Epithelial cell of prostate (primary cell): ENCODE data around the gene CNOT6.

Experiments used
- DNase-seq: peaks from one replicate; pipeline ENCODE4 v3.0.0-alpha.2; 2011; ENCODE audit warnings: low read depth, low spot score
- H3K27ac ChIP-seq: fragments of 450-650 bp; 2 replicates; pipeline ENCODE4 v1.5.1; 2017; ENCODE audit warnings: mild to moderate bottlenecking

The CNOT6 gene

DNA sequence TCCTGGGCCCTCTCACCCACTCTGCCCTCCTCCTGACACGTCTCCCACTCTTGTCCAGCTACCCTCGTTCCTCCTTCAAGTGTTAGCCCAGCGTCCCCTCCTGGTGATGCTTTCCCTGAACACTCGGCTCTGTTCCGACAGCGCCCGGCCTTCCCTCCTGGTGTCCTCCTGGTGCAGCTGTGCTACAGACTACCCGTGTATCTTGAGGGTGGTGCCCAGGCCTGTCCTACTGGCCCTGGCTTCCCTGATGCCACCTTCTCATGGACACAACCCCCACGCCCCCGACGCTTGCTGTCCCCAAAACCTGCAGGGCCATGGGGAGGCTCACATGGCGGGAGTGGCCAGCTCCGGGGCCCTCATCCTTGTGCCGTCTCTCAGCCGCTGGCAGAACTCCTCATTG is 118.5 kb downstream of the CNOT6 start:
- H3K27ac ChIP-seq: no peak overlapping the region
- DNase-seq: no peak

DNA sequence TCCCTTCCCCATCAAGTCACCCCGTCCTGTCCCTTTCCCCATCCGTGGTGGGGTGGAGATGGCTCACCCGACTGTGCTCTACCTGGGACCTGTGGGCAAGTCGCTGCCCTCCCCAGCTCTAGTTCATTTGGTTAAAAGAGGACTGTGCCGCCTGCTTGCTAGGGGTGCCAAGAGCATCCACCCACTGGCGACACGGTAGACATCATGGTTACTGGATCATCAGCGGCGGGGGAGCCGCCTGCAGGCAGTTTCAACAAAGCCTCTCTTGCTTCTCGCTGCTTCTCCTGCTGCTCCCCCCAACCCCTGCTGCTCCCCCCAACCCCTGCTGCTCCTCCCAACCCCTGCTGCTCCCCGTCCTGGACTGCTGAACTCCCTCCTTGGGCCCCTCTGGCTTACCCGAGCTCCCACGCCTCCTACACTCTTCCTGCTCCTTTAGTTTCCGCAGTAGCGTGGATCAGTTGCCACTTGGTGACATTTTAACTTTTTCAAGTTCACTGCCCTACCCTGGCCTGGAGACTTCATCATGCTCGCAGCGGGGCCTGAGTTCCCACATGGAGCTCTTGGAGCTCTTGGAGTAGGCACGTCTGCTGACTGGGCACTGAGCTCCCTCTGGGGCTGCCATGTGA is 119.1 kb downstream of the CNOT6 start:
- no peak overlapping the region for H3K27ac ChIP-seq
- DNase-seq: no peak

DNA sequence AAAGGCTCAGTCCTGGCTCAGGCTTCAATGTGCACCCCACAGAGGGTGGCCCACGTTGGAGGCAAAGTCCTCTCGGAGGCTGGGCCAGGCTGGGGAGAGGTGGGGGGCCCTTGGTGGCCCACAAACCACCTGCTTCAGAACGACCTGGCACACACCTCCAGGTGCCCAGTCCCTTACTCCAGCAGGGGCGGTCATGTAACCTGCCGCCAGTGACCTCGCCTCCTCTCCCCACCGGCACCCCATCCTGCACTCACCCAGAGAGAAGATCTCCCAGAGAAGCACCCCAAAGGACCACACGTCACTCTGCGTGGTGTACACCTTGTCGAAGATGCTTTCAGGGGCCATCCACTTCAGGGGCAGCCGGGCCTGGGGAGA is 119.6 kb downstream of the CNOT6 start:
- H3K27ac ChIP-seq: no peak overlapping the region
- DNase-seq: no peak

DNA sequence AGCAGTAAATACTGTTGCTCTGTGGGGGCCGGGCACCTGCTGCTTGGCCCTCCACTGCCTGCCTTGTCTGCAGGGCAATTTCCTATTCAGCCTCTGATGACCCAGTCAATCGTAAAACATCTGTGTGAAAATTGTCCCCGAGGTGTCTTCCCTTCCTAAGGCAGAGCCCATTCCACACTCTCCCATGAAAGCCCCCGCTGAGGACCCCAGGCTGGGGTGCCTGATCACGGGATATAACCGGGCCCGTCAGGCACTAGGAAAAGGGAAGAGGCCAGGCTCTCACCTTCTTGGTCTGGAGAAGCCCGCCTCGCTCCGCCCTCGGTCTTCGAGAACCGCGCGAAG is 124.3 kb downstream of the CNOT6 start:
- no peak overlapping the region for H3K27ac ChIP-seq
- no peak for DNase-seq

DNA sequence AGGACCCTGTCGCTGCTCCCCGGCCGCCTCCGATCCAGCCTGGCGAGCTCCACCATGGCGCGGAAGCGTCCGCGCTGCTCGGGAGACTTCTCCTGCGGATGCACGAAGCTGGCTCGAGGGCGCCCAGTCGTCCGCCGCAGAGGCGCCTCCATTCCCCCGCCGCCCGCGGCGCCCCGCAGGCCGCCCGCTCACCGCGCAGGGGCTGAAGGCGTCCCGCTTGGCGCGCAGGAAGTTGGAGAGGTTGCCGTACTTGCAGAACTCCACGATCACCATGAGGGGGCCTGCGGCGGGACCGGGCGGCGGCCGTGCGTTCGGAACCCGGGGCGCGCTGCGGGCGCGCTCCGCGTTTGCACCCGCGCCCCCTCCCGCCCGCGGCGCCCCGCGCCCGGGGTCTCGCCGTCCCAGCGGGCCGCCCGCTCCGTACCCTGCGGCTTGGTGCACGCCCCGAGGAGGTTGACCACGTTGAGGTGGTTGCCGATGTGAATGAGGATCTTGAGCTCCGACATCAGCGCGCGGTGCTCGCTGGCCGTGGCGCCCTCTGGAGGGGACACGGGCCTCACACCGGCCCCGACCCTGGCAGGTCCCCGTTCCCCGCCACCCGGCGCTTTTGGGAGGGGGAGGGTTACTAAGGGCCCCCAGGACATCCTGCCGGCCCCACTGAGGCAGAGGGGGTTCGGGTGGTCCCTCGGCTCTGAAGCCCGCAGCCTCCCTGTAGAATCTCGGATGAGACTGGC is 124.8 kb downstream of the CNOT6 start:
- H3K27ac ChIP-seq: no peak overlapping the region
- no peak for DNase-seq

DNA sequence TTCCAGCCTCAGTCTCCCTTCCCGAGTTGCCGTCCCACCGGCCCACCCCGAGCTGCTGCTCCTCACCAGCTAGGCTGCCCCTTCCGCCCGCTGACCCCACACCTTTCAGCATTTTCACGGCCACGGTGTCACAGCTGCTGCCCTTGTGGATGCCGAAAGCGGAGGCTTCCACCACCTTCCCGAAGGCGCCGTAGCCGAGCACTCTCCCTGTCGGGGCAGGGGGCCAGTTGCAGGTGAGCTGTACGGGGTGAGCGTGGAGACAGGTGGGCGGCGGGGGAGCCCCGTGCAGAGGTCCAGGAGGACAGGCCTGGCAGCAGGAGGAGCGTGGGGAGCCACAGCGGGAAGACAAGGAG is 125.4 kb downstream of the CNOT6 start:
- DNase-seq: no peak
- H3K27ac ChIP-seq: no peak overlapping the region

DNA sequence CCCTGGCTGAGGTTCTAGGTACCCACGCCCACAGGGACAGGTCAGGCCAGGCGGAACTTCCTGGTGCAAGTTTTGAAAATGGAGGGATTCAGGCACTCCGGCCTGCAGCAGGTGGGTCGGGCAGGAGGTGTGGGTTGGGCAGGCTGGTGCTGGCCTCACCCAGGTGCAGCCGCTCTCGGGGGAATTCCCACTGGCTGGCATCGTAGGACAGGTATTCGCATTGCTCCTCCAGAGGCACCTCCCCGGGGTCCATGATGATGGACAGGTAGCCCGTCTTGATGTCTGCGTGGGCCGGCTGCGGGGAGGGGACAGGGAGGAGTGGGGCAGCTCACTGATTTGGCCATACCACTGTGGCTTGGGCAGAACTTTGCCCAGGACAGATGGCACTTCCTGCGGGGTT is 125.8 kb downstream of the CNOT6 start:
- no peak for DNase-seq
- no peak overlapping the region for H3K27ac ChIP-seq

DNA sequence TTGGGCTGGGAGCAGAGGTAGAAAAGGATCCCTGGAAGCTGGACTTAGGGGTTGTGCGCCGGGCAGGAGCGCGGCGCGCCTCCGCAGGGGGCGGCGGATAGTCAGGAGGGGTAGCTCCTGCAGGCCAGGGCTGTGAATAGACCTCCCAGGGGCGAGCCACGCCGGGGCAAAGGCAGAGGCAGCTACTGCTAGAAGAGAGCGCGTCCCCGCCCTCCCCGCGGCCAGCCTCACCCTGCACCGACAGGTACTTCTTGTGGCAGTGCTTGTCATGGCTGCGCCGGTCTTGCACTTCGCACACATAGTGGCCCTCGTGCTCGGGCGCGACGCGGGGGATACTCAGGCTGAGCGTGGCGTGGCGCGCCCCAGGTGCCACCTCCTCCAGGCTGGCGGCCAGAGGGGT is 127.1 kb downstream of the CNOT6 start:
- no peak overlapping the region for H3K27ac ChIP-seq
- no peak for DNase-seq

DNA sequence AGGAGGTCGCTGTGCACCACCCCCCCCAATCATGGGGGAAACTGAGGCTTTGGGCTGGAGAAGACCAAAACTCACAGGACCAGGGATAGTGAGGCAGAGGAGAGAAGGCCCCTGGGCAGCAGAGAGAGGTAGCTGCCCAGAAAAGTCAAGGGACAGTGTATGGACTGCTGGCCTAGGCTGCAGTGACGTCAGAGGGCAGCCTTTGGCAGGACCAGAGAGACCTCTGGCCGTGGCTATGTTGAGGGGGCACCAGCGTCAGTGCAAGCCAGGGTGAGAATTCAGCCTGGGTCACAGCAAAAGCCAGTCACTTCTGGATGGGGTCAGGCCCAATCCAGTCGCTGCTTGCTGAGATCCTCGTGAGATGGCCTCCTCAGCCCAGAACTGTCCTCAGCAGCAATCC is 128.7 kb downstream of the CNOT6 start:
- DNase-seq: no peak
- H3K27ac ChIP-seq: no peak overlapping the region

DNA sequence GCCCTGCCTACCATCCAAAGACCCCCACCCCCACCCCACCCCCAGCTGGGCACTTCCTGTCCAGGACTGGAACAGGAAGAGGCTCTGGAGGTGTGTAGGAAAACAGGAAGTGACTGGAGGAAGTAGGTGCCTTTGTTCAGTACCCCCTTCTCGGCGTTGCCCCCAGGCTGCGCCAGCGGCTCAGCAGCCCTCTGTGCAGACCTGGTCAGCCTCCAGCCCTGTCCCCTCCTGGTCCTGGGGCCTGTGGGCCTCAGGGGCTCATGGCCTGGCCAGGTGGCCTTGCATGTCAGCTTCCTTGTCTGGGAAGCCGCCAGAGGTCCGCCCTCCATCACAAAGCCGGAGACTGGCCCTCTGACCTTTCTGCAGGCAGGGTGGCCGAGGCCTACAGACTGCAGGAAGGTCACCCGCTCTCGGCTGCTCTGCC is 129.2 kb downstream of the CNOT6 start:
- no peak for DNase-seq
- H3K27ac ChIP-seq: no peak overlapping the region

DNA sequence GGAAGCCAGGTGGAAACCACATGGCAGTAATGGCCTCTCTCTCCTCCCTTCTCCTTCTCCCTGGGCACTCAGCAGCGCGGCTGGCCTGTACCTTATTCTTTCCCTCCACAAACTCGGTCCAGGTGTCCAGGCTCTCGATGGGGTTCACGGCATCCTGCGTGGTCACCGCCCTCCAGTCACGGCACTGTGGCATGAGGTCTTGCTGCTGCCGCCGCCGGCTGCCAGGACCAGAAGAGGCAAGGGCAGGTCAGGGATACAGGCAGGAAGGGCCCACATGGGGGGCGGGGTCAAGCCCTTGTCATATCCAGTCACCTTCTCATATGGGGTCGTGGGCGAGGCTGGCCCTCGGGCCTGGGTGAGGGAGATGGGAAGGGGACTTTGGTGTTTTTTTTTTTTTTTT is 129.7 kb downstream of the CNOT6 start:
- H3K27ac ChIP-seq: no peak overlapping the region

DNA sequence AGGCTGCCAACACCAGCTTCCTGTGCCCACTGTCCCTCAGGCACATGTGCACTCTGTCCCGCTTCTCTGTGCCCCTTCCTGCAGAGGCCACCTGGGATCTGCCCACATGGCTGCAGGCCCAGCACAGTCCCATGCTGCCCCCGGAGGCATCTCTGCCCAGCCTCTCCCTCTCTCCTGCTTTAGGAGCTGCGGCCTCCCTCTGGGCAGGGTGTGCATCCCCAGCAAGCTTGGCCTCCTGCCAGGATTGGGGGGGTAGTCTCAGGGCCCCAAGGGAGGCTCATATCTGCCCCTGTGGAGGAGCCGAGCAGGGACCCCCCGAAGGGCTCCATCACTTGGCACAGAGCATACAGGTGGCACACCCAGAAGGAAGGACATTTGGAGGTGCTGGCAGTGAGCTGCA is 130.4 kb downstream of the CNOT6 start:
- no peak for DNase-seq
- no peak overlapping the region for H3K27ac ChIP-seq

More for the DNA sequence above, 129.7 kb downstream of the CNOT6 start:
- DNase-seq: no peak

DNA sequence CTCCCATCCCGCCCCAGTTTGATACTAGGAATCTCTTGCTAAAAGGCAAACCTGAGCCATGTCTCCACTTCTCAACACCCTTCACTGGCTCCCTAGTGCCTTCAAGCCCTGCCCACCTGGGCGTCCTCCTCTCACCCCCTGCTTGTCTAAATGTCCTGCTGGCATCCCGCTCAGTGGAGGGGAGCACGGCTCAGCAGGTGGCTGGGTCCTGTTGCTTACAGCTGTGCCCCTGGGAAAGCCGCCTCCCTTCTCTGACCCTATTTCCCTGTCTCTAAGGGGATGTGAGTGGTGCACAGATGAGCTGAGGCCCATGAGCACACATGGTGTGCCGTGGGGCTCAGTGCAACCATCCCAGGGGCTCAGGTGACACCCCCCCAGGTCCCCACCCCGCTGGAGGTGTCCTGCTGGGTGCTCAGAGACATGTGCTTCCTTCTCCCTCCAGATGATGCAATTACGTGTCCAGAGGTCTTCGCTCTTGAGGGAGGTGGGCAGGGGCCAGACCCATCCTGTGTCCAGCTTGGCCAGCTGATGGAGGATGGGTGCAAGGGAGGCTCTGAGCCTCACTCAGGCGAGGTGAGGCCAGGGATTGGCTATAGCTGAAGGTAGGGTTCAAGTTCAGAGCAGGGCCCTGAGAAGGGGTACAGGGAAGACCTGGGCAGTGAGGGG is 131.1 kb downstream of the CNOT6 start:
- no peak overlapping the region for H3K27ac ChIP-seq
- DNase-seq: no peak

DNA sequence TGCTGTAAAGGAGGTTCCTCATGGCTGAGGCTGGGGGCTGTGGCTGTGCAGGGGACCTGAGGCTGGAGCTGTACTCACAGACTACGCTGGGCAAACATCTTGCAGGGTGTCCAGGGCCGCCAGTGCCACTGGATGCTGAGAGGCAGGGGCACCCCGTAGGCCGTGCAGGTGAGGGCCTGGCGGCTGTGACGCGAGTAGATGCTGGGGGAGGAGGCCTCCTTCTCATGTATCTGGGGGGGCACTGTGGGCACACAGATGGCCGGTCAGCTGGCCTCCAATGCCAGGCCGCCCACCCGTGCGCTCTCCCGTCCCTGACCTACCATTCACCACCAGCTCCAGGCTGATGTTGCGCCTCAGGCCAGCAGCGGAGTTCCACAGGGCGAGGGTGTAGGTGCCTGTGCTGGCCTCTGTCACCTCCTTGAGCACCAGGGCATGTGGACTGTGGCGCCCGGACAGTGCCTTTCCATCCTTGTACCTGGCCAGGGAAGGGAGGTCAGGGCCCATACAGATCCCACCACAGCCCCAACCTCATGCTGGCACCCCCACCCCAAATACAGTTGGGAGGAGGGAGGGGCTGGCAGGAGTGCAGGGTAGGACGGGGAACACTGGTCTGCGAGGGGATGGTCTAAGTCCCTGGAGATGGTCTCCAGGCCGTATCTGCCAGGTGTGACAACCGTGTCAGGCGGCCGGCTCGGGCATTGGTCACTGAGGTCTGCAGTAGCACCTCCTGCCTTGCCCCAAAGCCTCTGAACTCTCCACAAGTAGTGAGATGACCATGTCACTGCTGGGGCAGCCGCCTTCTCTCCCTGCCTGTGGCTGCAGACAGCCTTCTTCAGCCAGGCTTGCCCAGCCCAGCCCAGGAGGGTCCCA is 131.8 kb downstream of the CNOT6 start:
- no peak for DNase-seq
- H3K27ac ChIP-seq: no peak overlapping the region

DNA sequence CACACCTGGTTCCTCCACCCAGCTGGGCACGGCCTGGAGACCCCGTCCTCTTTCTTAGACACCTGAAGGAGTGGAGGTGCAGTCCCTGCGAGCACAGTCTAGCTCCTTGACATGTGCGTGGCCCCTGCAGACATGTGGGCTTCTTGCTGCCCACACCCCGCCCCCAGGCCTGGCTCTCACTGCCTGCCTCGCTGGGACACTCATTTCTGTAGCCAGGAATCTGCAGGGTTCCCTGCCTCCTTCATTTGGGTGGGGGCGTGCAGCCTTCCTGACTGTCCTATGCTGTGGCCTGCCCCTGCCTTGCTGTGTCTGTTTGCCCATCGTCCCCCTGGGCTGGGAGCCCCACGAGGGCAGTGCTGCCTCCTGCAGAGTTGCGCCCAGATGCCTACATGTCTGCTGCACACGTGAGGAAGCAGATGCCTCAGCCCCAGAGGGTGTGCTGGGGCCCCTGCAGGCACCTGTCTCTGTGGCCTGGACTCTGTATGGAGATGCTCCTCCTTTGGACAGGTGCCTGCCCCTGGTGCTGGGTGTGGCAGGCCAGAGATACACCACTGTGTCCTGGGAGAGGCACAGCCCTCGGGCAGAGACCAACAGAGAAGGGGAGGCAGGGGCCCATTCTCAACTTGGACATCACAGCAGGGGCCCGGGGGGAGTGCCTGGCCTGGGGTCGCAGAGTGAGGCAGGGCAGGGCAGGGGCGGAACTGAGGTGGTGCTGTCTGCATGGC is 132.6 kb downstream of the CNOT6 start:
- no peak for DNase-seq
- no peak overlapping the region for H3K27ac ChIP-seq

DNA sequence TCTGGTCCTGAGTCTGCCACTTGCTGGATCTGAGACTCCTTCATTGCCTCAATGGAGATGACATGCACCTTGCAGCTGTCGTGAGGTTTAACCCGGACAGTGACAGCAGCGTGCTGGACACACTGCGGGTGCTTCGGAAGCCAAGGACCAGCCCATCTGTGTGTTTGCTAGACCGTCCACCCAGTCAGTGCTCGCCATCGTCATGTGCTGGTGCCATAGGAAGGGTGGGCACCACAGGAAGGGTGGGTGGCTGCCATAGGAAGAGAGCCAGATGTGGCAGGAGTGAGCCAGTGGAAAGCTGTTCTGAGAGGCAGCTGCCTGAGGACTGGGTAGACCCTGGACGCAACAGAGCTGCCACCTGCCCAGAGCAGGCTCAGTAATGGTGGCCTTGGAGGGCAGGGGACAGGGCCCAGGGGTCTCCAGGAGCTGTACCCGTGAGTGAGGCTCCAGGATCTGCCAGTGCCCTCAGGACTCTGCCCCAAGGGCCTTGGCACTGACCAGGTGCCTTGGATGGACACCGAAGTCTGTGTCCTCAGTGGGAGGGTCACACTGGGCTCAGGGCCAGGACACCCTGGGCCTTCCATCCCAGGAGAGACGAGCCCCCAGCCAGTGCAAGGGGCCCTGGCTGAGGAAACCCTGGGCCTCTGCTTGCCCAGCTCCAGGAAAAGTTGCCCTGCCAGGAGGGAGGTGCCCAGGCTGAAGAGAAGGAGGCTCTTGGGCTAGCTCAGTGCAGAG is 133.4 kb downstream of the CNOT6 start:
- no peak for DNase-seq
- H3K27ac ChIP-seq: no peak overlapping the region
